Caco-2 (cell line): ENCODE results near the gene CHRM1. TPM values are rescaled to one million over a fixed set of nuclear protein-coding genes. Genes with fewer than 3 reads are reported as not detected.

Experiments
- BruUV-seq: library from RNA; stranded (reverse); fragments of 400-500 nt; replicated peaks from 2 replicates; lab custom pipeline; 2021; lab: Mats Ljungman, UMichigan
- CTCF ChIA-PET: fragments of 300-600 bp; sonication (Branson Sonifier 250); formaldehyde crosslinking; loops from one replicate; lab custom pipeline; 2022; ENCODE audit warnings: antibody characterized with exemption; lab: Charles Lee
- POLR2A ChIA-PET: fragments of 300-600 bp; sonication (Branson Sonifier 250); formaldehyde crosslinking; loops from one replicate; lab custom pipeline; 2022; ENCODE audit warnings: antibody characterized with exemption; lab: Charles Lee
- DNase-seq, 2 experiments: peaks; one replicate each; pipeline versions ENCODE4 v3.0.0 to v3.0.0-alpha.2; 2020 to 2022
- H3K27me3 ChIP-seq: replicated peaks from 2 replicates; pipeline ENCODE4 v1.6.0; 2011; ENCODE audit warnings: low read length; ENCODE audit not compliant: control insufficient read depth, insufficient read depth
- H3K36me3 ChIP-seq: 2 replicates; pipeline ENCODE4 v1.5.1; 2011; ENCODE audit warnings: low read length; ENCODE audit not compliant: control insufficient read depth, insufficient read depth
- H3K4me1 ChIP-seq: fragments of 250-450 bp; sonication (Bioruptor Pico); 2 replicates; pipeline ENCODE4 v1.5.1; 2020; ENCODE audit warnings: mild to moderate bottlenecking
- H3K4me3 ChIP-seq: 2 replicates; pipeline ENCODE4 v1.5.1; 2011; ENCODE audit warnings: low read depth, mild to moderate bottlenecking, control low read depth, low read length
- H3K9me3 ChIP-seq: fragments of 250-450 bp; sonication (Bioruptor Pico); 2 replicates; pipeline ENCODE4 v1.5.1; 2020; ENCODE audit warnings: mild to moderate bottlenecking, moderate library complexity
- H3K27ac Mint-ChIP-seq: one replicate; pipeline ENCODE4 v1.8.0; 2022; ENCODE audit warnings: mixed read lengths; ENCODE audit not compliant: unreplicated experiment
- H3K27me3 Mint-ChIP-seq: one replicate; pipeline ENCODE4 v1.8.0; 2022; ENCODE audit warnings: mixed read lengths; ENCODE audit not compliant: insufficient read depth, unreplicated experiment
- H3K36me3 Mint-ChIP-seq: one replicate; pipeline ENCODE4 v1.8.0; 2022; ENCODE audit warnings: mild to moderate bottlenecking, mixed read lengths; ENCODE audit not compliant: insufficient read depth, unreplicated experiment
- H3K4me1 Mint-ChIP-seq: one replicate; pipeline ENCODE4 v1.8.0; 2022; ENCODE audit warnings: low read depth, mixed read lengths; ENCODE audit not compliant: unreplicated experiment
- H3K4me3 Mint-ChIP-seq: one replicate; pipeline ENCODE4 v1.8.0; 2022; ENCODE audit warnings: mild to moderate bottlenecking, moderate library complexity, mixed read lengths; ENCODE audit not compliant: unreplicated experiment
- H3K9me3 Mint-ChIP-seq: one replicate; pipeline ENCODE4 v1.8.0; 2022; ENCODE audit warnings: mixed read lengths; ENCODE audit not compliant: unreplicated experiment
- intact Hi-C: fragments of 100-400 bp; cut with micrococcal nuclease; formaldehyde crosslinking; loops from one replicate; pipeline ENCODE4 v1.10.0; 2022; ENCODE audit not compliant: unreplicated experiment
- total RNA-seq: library from RNA; stranded (reverse); gene quantifications from 2 replicates; pipeline ENCODE4 v1.2.3, GENCODE V29; 2022
- TF ChIP-seq, protein P1 (sequence below), 2 experiments: fragments of 200-600 bp in 1 of 2; IDR thresholded peaks; 1 replicate in 1 of 2; 2 replicates in 1 of 2; pipeline versions ENCODE4 v1.5.1 to v1.8.0; 2011 to 2022; ENCODE audit warnings: antibody characterized with exemption in 1 of 2, control low read depth in 1 of 2, inconsistent platforms in 1 of 2, low read depth in 1 of 2, low read length in 1 of 2, mild to moderate bottlenecking in 1 of 2, moderate library complexity in 1 of 2; ENCODE audit not compliant: insufficient read depth in 1 of 2, severe bottlenecking in 1 of 2, unreplicated experiment in 1 of 2

The CHRM1 gene
- total RNA-seq, 1 experiment from 2014 or later = not detected

DNA sequence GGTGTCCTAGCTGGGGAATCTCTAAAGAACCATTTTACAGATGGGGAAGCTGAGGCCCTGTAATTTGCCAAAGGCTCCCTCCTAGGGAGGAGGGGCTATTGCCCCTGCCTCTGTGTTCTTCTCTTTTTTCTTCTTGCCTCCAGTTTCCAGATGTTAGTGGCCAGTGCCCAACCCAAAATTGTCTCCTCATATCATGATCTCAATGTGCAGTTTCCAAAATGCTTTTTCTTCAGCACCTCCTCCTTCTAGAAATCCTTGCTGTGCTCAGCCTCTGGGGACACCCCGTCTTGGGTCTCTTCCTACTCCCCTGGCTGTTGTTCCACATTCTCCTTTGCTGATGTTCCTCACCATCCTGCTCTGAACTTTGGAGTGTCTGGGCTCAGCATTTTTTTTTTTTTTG, 9.5 kb upstream of the CHRM1 start:
- ChIA-PET CTCF (interaction anchor here (0.8 to 1.1 kb wide), 2 partner anchors 21 to 44 kb away, joined by 3 read pairs; no protein-coding TSS in a partner anchor), POLR2A (no interaction called here)
- Histone ChIP-seq H3K36me3 (no peaks in the 10 kb centered on the region), H3K4me3 (no peak overlapping the region), H3K4me1 (peaks cover 34% of the 10 kb centered on the region), H3K9me3 (no peaks in the 10 kb centered on the region), H3K27me3 (no peaks in the 10 kb centered on the region)
- Mint-ChIP-seq H3K36me3 (no peaks in the 10 kb centered on the region), H3K4me1 (peaks cover 18% of the 10 kb centered on the region), H3K27ac (no peak overlapping the region), H3K4me3 (no peak overlapping the region), H3K27me3 (no peaks in the 10 kb centered on the region), H3K9me3 (no peaks in the 10 kb centered on the region)
- intact Hi-C loops = no loop called here
- TF ChIP-seq, protein P1, sequence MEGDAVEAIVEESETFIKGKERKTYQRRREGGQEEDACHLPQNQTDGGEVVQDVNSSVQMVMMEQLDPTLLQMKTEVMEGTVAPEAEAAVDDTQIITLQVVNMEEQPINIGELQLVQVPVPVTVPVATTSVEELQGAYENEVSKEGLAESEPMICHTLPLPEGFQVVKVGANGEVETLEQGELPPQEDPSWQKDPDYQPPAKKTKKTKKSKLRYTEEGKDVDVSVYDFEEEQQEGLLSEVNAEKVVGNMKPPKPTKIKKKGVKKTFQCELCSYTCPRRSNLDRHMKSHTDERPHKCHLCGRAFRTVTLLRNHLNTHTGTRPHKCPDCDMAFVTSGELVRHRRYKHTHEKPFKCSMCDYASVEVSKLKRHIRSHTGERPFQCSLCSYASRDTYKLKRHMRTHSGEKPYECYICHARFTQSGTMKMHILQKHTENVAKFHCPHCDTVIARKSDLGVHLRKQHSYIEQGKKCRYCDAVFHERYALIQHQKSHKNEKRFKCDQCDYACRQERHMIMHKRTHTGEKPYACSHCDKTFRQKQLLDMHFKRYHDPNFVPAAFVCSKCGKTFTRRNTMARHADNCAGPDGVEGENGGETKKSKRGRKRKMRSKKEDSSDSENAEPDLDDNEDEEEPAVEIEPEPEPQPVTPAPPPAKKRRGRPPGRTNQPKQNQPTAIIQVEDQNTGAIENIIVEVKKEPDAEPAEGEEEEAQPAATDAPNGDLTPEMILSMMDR (IDR thresholded peaks at IDR 0.05; ENCODE audit: insufficient read depth in 1 of 2, low read depth in 1 of 2, low read length in 1 of 2, severe bottlenecking in 1 of 2, unreplicated experiment in 1 of 2) = no peak
- no peak for DNase-seq
- BruUV-seq = no TSS peak

DNA sequence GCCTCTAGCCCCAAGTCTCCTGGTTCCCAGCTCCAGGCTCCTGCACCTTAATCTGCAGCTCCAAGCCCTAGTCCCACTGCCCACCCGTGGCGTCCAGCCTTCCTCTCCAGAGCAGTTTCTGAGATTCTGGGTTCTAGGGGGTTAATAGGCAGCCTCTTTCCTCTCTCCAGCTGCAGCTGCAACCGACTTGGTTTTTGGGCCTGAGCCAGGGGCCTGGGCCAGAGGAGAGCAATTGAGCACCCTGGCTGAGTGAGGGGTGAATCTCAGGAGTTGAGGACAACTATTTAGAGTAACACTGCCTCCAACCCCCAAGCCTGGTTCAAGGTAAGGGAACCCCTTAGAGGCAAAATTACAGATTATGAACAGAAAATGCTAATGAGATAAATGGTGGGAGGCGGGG, 9.0 kb upstream of the CHRM1 start:
- TF ChIP-seq, protein P1 (IDR thresholded peaks at IDR 0.05; ENCODE audit: insufficient read depth in 1 of 2, low read depth in 1 of 2, low read length in 1 of 2, severe bottlenecking in 1 of 2, unreplicated experiment in 1 of 2) = no peak
- H3K27ac Mint-ChIP-seq = no peak overlapping the region
- intact Hi-C loops = no loop called here
- BruUV-seq = no TSS peak
- H3K9me3 Mint-ChIP-seq = no peaks in the 10 kb centered on the region
- no peaks in the 10 kb centered on the region for H3K27me3 Mint-ChIP-seq
- Histone ChIP-seq H3K36me3 (no peaks in the 10 kb centered on the region), H3K4me1 (peaks cover 34% of the 10 kb centered on the region), H3K4me3 (no peak overlapping the region), H3K27me3 (no peaks in the 10 kb centered on the region), H3K9me3 (no peaks in the 10 kb centered on the region)
- peaks cover 18% of the 10 kb centered on the region for H3K4me1 Mint-ChIP-seq
- no peak for DNase-seq
- H3K36me3 Mint-ChIP-seq = no peaks in the 10 kb centered on the region
- CTCF ChIA-PET = no interaction called here
- H3K4me3 Mint-ChIP-seq = no peak overlapping the region
- POLR2A ChIA-PET = no interaction called here

DNA sequence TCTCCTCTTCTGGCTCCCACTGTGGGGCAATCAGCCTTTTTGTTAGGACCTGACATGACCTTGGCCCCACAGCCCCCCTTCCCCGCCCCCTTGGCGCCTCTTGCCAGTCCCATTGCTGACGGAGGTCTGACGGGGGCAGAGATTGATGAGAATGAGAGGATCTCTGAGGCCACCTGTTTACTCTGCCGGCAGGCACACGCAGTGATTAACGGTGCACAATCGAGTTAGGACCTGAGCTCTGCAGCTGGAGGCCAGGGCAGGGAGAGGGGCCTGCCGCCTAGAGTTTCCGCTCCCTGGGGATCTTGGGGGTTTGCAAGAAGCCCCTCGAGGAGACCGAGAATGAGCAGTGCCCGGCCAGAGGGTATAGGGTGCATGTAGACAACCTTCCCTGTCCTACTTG, 6.8 kb upstream of the CHRM1 start:
- Mint-ChIP-seq H3K4me3 (no peak overlapping the region), H3K27me3 (no peaks in the 10 kb centered on the region)
- no peak overlapping the region for H3K4me3 ChIP-seq

More for the DNA sequence above, 6.8 kb upstream of the CHRM1 start:
- H3K27ac Mint-ChIP-seq = no peak overlapping the region
- POLR2A ChIA-PET = no interaction called here
- peaks cover 18% of the 10 kb centered on the region for H3K4me1 Mint-ChIP-seq
- no TSS peak for BruUV-seq
- H3K36me3 Mint-ChIP-seq = no peaks in the 10 kb centered on the region
- Histone ChIP-seq H3K27me3 (no peaks in the 10 kb centered on the region), H3K36me3 (no peaks in the 10 kb centered on the region), H3K9me3 (no peaks in the 10 kb centered on the region), H3K4me1 (peaks cover 31% of the 10 kb centered on the region)
- CTCF ChIA-PET = no interaction called here
- no peaks in the 10 kb centered on the region for H3K9me3 Mint-ChIP-seq
- TF ChIP-seq, protein P1 (IDR thresholded peaks at IDR 0.05; ENCODE audit: insufficient read depth in 1 of 2, low read depth in 1 of 2, low read length in 1 of 2, severe bottlenecking in 1 of 2, unreplicated experiment in 1 of 2) = no peak
- intact Hi-C loops = no loop called here
- DNase-seq = no peak
